Islet precursor cell (in vitro differentiated cells): ENCODE measurements around the gene PLEKHM2.
A peak's percentile ranks its signal among the peaks of the same experiment; 100 is the strongest.

Experiments used
- DNase-seq: peaks from one replicate; pipeline ENCODE4 v3.0.0-alpha.2; 2018

PLEKHM2 gene

GRCh38 chr1:15727021-15727420 is 42.9 kb downstream of the PLEKHM2 start:
- no peak for DNase-seq

GRCh38 chr1:15727424-15727823 is 43.3 kb downstream of the PLEKHM2 start:
- no peak for DNase-seq

GRCh38 chr1:15727866-15728534 is 43.9 kb downstream of the PLEKHM2 start:
- no peak for DNase-seq

GRCh38 chr1:15728937-15729657 is 45.0 kb downstream of the PLEKHM2 start:
- no peak for DNase-seq

- DNase-seq: no peak
Measured at GRCh38 chr1:15730423-15730822, 46.3 kb downstream of the PLEKHM2 start.

- no peak for DNase-seq
Measured at GRCh38 chr1:15730936-15731335, 46.8 kb downstream of the PLEKHM2 start.

GRCh38 chr1:15731735-15732685 is 47.9 kb downstream of the PLEKHM2 start:
- DNase-seq: no peak

GRCh38 chr1:15732686-15733081 is 48.6 kb downstream of the PLEKHM2 start:
- no peak for DNase-seq

GRCh38 chr1:15733218-15733725 is 49.2 kb downstream of the PLEKHM2 start:
- no peak for DNase-seq

GRCh38 chr1:15733726-15734226 is 49.7 kb downstream of the PLEKHM2 start:
- DNase-seq: no peak

GRCh38 chr1:15734296-15734695 is 50.2 kb downstream of the PLEKHM2 start:
- no peak for DNase-seq

- peak; percentile 83 for DNase-seq
Measured at GRCh38 chr1:15734901-15735300, 50.8 kb downstream of the PLEKHM2 start.

GRCh38 chr1:15735304-15736037 is 51.4 kb downstream of the PLEKHM2 start:
- no peak for DNase-seq

- no peak for DNase-seq
Measured at GRCh38 chr1:15736038-15736891, 52.1 kb downstream of the PLEKHM2 start, which contains the start of gene SLC25A34. SLC25A34 (plus strand) TSS chr1:15736258; CDS start chr1:15736486, 228 bp downstream.

GRCh38 chr1:15736892-15737261 is 52.8 kb downstream of the PLEKHM2 start:
- DNase-seq: no peak

- DNase-seq: no peak
Measured at GRCh38 chr1:15737324-15738319, 53.5 kb downstream of the PLEKHM2 start.

- DNase-seq: no peak
Measured at GRCh38 chr1:15738416-15739113, 54.4 kb downstream of the PLEKHM2 start.

- no peak for DNase-seq
Measured at GRCh38 chr1:15739259-15739658, 55.1 kb downstream of the PLEKHM2 start.

GRCh38 chr1:15739745-15740144 is 55.6 kb downstream of the PLEKHM2 start:
- no peak for DNase-seq
